Body of pancreas (tissue), 4 donors: ENCODE data around the gene IKBKE.

Experiments used
- CTCF ChIP-seq, 7 experiments: fragments of 450-650 bp in 4 of 7; fragments of 200-600 bp in 3 of 7; sonication (generic) in 3 of 7; IDR thresholded peaks; one replicate each; pipeline ENCODE4 v1.5.1; 2016 to 2019; ENCODE audit warnings: antibody characterized with exemption in 7 of 7
- POLR2A ChIP-seq, 3 donors: fragments of 450-650 bp; IDR thresholded peaks; one replicate each; pipeline ENCODE4 v1.6.1; 2016; ENCODE audit warnings: antibody characterized with exemption in 3 of 3, mild to moderate bottlenecking in 2 of 3

- TF ChIP-seq CTCF (IDR thresholded peaks at IDR 0.05) (no peak), POLR2A (IDR thresholded peaks at IDR 0.05) (no peak)
Observed at GRCh38 chr1:206457408-206458120, 12.7 kb upstream of the IKBKE start.
